ENCODE measurements around the gene PLCL1.

PLCL1 gene

GRCh38 chr2:197950724-197951123 lies 146.3 kb downstream of the PLCL1 start:
- TF ChIP-seq FOXP2 (optimal IDR thresholded peaks at IDR 0.05; ENCODE audit: borderline replicate concordance, extremely low read depth, extremely low read length, insufficient read depth) = no peak
- TF ChIP-seq TAF1 (IDR thresholded peaks at IDR 0.05; ENCODE audit: borderline replicate concordance, insufficient read depth, low read length) = no peak
- no peak for TF ChIP-seq POLR2AphosphoS5 (IDR thresholded peaks at IDR 0.05; ENCODE audit: low read depth, low read length)
- TF ChIP-seq SIN3A (IDR thresholded peaks at IDR 0.05; ENCODE audit: borderline replicate concordance, insufficient read depth, low read length) = no peak

- TF ChIP-seq POLR2AphosphoS5 (IDR thresholded peaks at IDR 0.05; ENCODE audit: low read depth, low read length) (no peak), SIN3A (IDR thresholded peaks at IDR 0.05; ENCODE audit: borderline replicate concordance, insufficient read depth, low read length) (no peak), FOXP2 (optimal IDR thresholded peaks at IDR 0.05; ENCODE audit: borderline replicate concordance, extremely low read depth, extremely low read length, insufficient read depth) (no peak), TAF1 (IDR thresholded peaks at IDR 0.05; ENCODE audit: borderline replicate concordance, insufficient read depth, low read length) (no peak), REST (IDR thresholded peaks at IDR 0.05; ENCODE audit: insufficient read depth in 1 of 2, low read depth in 2 of 2, low read length in 2 of 2) (no peak)
These were observed 148.3 kb downstream of the PLCL1 start for GRCh38 chr2:197952540-197953202.

- TF ChIP-seq SIN3A (IDR thresholded peaks at IDR 0.05; ENCODE audit: borderline replicate concordance, insufficient read depth, low read length) (no peak), POLR2AphosphoS5 (IDR thresholded peaks at IDR 0.05; ENCODE audit: low read depth, low read length) (no peak), REST (IDR thresholded peaks at IDR 0.05; ENCODE audit: insufficient read depth in 1 of 2, low read depth in 2 of 2, low read length in 2 of 2) (no peak), TAF1 (IDR thresholded peaks at IDR 0.05; ENCODE audit: borderline replicate concordance, insufficient read depth, low read length) (no peak), FOXP2 (optimal IDR thresholded peaks at IDR 0.05; ENCODE audit: borderline replicate concordance, extremely low read depth, extremely low read length, insufficient read depth) (no peak)
These were observed 149.9 kb downstream of the PLCL1 start for GRCh38 chr2:197954328-197954727.

GRCh38 chr2:197958592-197959150 lies 154.3 kb downstream of the PLCL1 start:
- TF ChIP-seq REST (IDR thresholded peaks at IDR 0.05; ENCODE audit: insufficient read depth in 1 of 2, low read depth in 2 of 2, low read length in 2 of 2) (no peak), TAF1 (IDR thresholded peaks at IDR 0.05; ENCODE audit: borderline replicate concordance, insufficient read depth, low read length) (no peak), POLR2AphosphoS5 (IDR thresholded peaks at IDR 0.05; ENCODE audit: low read depth, low read length) (no peak), FOXP2 (optimal IDR thresholded peaks at IDR 0.05; ENCODE audit: borderline replicate concordance, extremely low read depth, extremely low read length, insufficient read depth) (no peak), SIN3A (IDR thresholded peaks at IDR 0.05; ENCODE audit: borderline replicate concordance, insufficient read depth, low read length) (no peak)

- no peak for TF ChIP-seq TAF1 (IDR thresholded peaks at IDR 0.05; ENCODE audit: borderline replicate concordance, insufficient read depth, low read length)
These were observed 155.0 kb downstream of the PLCL1 start for GRCh38 chr2:197959383-197959782.

- TF ChIP-seq TAF1 (IDR thresholded peaks at IDR 0.05; ENCODE audit: borderline replicate concordance, insufficient read depth, low read length) (no peak), POLR2AphosphoS5 (IDR thresholded peaks at IDR 0.05; ENCODE audit: low read depth, low read length) (no peak), SIN3A (IDR thresholded peaks at IDR 0.05; ENCODE audit: borderline replicate concordance, insufficient read depth, low read length) (no peak), FOXP2 (optimal IDR thresholded peaks at IDR 0.05; ENCODE audit: borderline replicate concordance, extremely low read depth, extremely low read length, insufficient read depth) (no peak), REST (IDR thresholded peaks at IDR 0.05; ENCODE audit: insufficient read depth in 1 of 2, low read depth in 2 of 2, low read length in 2 of 2) (no peak)
These were observed 156.4 kb downstream of the PLCL1 start for GRCh38 chr2:197960786-197961185.

All from PFSK-1 (cell line).